ENCODE measurements around the gene EXOC7. TPM values are rescaled to one million over a fixed set of nuclear protein-coding genes. Genes with fewer than 3 reads are reported as not detected.

The EXOC7 gene
- total RNA-seq, 2 experiments from 2014 or later, result 43.5 to 46.6 TPM

DNA sequence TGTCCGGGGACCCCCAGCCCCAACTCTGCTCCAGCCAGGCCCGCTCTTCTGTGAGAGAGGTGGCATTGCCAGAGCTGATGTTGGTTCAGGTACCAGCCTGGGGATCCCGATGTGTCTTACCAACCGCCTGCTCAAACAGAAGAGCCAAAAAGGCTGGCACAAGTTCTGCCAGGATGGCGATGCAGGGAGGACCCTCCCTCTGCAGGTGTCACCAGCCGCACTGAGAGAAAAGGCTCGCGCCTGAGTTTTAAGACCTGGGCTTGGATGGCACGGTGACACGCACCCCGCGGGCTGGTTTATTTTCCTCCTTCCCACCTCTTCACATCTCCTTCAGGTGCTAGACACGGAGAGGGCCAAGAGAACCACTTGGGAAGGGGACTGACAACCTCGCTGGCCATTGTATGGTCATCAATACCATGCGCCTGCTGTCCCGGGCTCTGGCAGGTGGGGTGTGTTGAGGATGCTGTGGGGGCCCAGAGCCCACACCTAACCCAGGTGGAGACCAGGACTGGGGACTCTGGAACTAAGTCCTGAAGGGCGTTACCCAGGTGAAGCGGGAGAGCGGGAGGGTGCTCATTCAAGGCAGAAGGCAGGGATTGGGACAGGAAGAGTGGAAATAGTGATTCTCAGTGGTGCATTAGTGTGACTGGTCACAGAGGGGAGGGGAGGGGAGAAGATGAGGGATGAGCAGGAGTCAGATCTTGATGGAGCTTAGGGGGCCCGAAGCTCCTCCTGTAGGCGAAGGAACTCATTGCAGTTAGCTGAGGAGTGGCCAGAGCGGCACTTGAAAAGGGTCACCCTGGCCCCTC, 21.2 kb upstream of the EXOC7 start:
- H3K4me3 Mint-ChIP-seq, result no peak overlapping the region
- peaks cover 25% of the 10 kb centered on the region for H3K4me1 Mint-ChIP-seq (ENCODE audit: low read depth)
- intact Hi-C loops (cut with micrococcal nuclease), result no loop called here
- H3K27ac Mint-ChIP-seq, result peak overlapping the region; percentile 20
- H3K27me3 Mint-ChIP-seq (ENCODE audit: low read depth), result no peaks in the 10 kb centered on the region
- no peaks in the 10 kb centered on the region for H3K9me3 Mint-ChIP-seq
- no peaks in the 10 kb centered on the region for H3K36me3 Mint-ChIP-seq (ENCODE audit: low read depth)
- DNase-seq, result peak; percentile 23
- CTCF ChIA-PET, result interaction anchor here (0.7 to 14.8 kb wide), 13 partner anchors 8 to 155 kb away, joined by 3 to 243 read pairs (median 4); partner anchors contain the start of gene FOXJ1

DNA sequence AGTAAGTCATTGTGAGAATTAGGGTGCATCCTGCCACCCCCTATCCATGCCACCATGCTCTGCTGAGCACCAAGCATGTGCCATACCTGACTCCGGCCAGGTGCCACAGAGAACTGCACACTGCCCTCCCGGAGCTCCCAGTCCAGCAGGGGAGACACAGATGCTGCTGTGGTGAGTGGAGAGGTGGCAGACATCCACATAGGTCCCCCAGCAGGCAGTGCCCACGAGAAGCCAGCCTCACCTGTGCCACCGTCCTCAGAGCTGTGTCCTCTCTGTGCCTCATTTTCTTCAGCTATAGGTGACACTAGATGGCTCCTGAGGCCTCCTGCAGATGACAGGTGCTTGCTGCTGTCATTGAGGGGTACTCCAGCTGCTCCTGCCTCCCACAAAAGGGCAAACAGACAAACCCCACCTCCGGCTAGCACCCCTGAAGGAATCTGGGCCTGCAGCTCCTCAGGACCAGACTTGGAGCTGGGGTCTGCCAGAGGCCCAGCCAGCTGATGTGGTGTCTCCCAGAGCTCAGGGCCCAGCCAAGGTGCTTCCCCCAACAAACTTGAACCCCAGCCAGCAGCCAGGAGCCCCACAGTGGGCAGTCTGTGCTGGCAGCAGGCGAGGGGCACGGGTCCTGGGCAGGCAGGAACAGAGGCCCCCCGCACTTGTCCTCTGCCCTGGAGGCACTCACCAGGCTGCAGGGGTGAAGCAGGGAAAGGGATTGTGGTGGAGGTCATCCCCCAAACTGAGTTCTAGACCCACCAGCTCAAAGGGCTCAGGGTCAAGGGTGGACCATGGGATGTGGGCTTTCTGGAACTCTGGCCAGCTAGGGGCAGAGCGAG, 20.4 kb upstream of the EXOC7 start:
- DNase-seq, result peak; percentile 49
- no peaks in the 10 kb centered on the region for H3K36me3 Mint-ChIP-seq (ENCODE audit: low read depth)
- no peak overlapping the region for H3K4me3 Mint-ChIP-seq
- H3K4me1 Mint-ChIP-seq (ENCODE audit: low read depth), result peaks cover 25% of the 10 kb centered on the region
- no peaks in the 10 kb centered on the region for H3K9me3 Mint-ChIP-seq
- intact Hi-C loops (cut with micrococcal nuclease), result no loop called here
- CTCF ChIA-PET, result interaction anchor here (0.7 to 14.8 kb wide), 12 partner anchors 17 to 175 kb away, joined by 3 to 243 read pairs (median 4); partner anchors contain the start of gene FOXJ1
- H3K27me3 Mint-ChIP-seq (ENCODE audit: low read depth), result no peaks in the 10 kb centered on the region
- H3K27ac Mint-ChIP-seq, result peak overlapping the region; percentile 59

DNA sequence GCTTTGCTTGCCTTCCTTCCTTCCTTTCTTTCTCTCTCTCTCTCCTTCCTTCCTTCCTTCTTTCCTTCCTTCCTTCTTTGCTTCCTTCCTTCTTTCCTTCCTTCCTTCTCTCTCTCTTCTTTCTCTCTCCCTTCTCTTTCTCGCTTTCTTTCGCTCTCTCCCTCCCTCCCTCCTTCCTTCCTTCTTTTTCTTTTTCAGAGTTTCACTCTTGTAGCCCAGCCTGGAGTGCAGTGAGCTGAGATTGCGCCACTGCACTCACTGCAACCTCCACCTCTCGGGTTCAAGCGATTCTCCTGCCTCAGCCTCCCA, 19.6 kb upstream of the EXOC7 start:
- Mint-ChIP-seq H3K4me3 (no peak overlapping the region), H3K27me3 (ENCODE audit: low read depth) (no peaks in the 10 kb centered on the region)

DNA sequence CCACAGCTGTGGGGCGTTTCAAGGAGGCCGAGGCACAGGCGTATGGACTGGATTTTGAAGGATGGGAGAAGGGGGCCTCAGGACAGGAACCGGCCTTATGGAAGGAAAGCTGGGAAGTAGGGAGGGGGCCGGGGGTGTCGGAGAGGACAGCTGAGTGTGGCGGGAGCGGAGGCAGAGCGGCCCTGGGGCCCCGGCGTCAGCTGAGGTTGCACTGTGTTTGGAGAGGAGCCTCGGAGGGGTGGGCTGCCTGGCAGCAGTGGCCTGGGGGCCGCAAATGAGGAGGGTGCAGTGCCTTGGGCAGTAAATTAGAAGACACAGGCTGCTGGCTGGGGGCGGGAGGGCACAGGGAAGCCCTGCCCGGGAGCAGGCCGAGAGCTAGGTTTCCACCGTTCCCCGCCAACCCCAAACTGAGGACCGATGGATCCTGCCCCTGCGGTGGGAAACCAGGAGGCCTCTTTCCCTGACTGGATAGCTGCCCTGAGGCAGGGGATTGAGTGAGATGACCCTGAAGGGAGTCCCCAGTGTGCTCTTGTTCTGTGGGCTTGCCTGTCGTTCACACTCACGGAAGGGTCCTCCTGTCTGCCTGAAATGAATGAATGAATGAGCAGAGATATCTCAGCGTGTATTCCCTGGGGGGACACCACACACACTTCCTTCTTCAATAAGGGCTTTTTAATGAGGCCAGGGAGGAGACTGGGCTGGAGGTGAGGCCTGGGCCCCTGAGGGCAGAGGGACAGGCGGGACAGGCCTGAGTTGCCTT, 19.0 kb upstream of the EXOC7 start:
- Mint-ChIP-seq H3K27ac (peak overlapping the region; percentile 80), H3K4me3 (peak overlapping the region; percentile 21), H3K9me3 (no peaks in the 10 kb centered on the region), H3K36me3 (ENCODE audit: low read depth) (no peaks in the 10 kb centered on the region), H3K4me1 (ENCODE audit: low read depth) (peaks cover 25% of the 10 kb centered on the region), H3K27me3 (ENCODE audit: low read depth) (no peaks in the 10 kb centered on the region)
- CTCF ChIA-PET, result interaction anchor here (0.6 to 14.8 kb wide), 14 partner anchors 18 to 364 kb away, joined by 3 to 243 read pairs (median 4); partner anchors contain the start of genes EXOC7 and FOXJ1
- intact Hi-C loops (cut with micrococcal nuclease), result no loop called here
- DNase-seq, result no peak

More for the DNA sequence above, 19.6 kb upstream of the EXOC7 start:
- CTCF ChIA-PET, result interaction anchor here (0.6 to 14.8 kb wide), 9 partner anchors 20 to 176 kb away, joined by 3 to 243 read pairs (median 5); no protein-coding TSS in a partner anchor
- Mint-ChIP-seq H3K9me3 (no peaks in the 10 kb centered on the region), H3K4me1 (ENCODE audit: low read depth) (peaks cover 25% of the 10 kb centered on the region), H3K36me3 (ENCODE audit: low read depth) (no peaks in the 10 kb centered on the region), H3K27ac (peak overlapping the region; percentile 9)
- no peak for DNase-seq
- intact Hi-C loops (cut with micrococcal nuclease), result no loop called here

GRCh38 chr17:76121932-76122430, 18.4 kb upstream of the EXOC7 start:
- H3K4me1 Mint-ChIP-seq (ENCODE audit: low read depth), result peaks cover 19% of the 10 kb centered on the region

GRCh38 chr17:76120658-76121008, 17.0 kb upstream of the EXOC7 start:
- DNase-seq, result no peak
- intact Hi-C loops (cut with micrococcal nuclease), result loop anchor here (1.0 kb wide), 3 partner anchors 62 to 179 kb away; no protein-coding TSS in a partner anchor
- no peaks in the 10 kb centered on the region for H3K27me3 Mint-ChIP-seq (ENCODE audit: low read depth)
- H3K9me3 Mint-ChIP-seq, result no peaks in the 10 kb centered on the region
- H3K36me3 Mint-ChIP-seq (ENCODE audit: low read depth), result no peaks in the 10 kb centered on the region
- CTCF ChIA-PET, result interaction anchor here (0.8 to 14.8 kb wide), 13 partner anchors 13 to 278 kb away, joined by 3 to 243 read pairs (median 5); no protein-coding TSS in a partner anchor
- H3K4me1 Mint-ChIP-seq (ENCODE audit: low read depth), result peaks cover 9% of the 10 kb centered on the region
- no peak overlapping the region for H3K4me3 Mint-ChIP-seq
- H3K27ac Mint-ChIP-seq, result no peak overlapping the region

More at GRCh38 chr17:76121932-76122430, 18.4 kb upstream of the EXOC7 start:
- Mint-ChIP-seq H3K27me3 (ENCODE audit: low read depth) (no peaks in the 10 kb centered on the region), H3K27ac (peak overlapping the region; percentile 80), H3K36me3 (ENCODE audit: low read depth) (no peaks in the 10 kb centered on the region), H3K4me3 (peak overlapping the region; percentile 21), H3K9me3 (no peaks in the 10 kb centered on the region)
- intact Hi-C loops (cut with micrococcal nuclease), result loop anchor here (1.0 kb wide), 3 partner anchors 60 to 177 kb away; no protein-coding TSS in a partner anchor
- DNase-seq, result peak; percentile 39
- CTCF ChIA-PET, result interaction anchor here (0.6 to 14.8 kb wide), 16 partner anchors 19 to 365 kb away, joined by 3 to 243 read pairs (median 5); partner anchors contain the start of genes EXOC7 and FOXJ1

GRCh38 chr17:76119409-76120371, 16.1 kb upstream of the EXOC7 start:
- H3K27ac Mint-ChIP-seq, result no peak overlapping the region
- no peak overlapping the region for H3K4me3 Mint-ChIP-seq
- no peak for DNase-seq
- H3K36me3 Mint-ChIP-seq (ENCODE audit: low read depth), result no peaks in the 10 kb centered on the region
- CTCF ChIA-PET, result interaction anchor here (0.6 to 14.8 kb wide), 12 partner anchors 13 to 384 kb away, joined by 3 to 243 read pairs (median 6); no protein-coding TSS in a partner anchor
- H3K4me1 Mint-ChIP-seq (ENCODE audit: low read depth), result peaks cover 9% of the 10 kb centered on the region
- H3K27me3 Mint-ChIP-seq (ENCODE audit: low read depth), result no peaks in the 10 kb centered on the region
- intact Hi-C loops (cut with micrococcal nuclease), result no loop called here
- no peaks in the 10 kb centered on the region for H3K9me3 Mint-ChIP-seq

DNA sequence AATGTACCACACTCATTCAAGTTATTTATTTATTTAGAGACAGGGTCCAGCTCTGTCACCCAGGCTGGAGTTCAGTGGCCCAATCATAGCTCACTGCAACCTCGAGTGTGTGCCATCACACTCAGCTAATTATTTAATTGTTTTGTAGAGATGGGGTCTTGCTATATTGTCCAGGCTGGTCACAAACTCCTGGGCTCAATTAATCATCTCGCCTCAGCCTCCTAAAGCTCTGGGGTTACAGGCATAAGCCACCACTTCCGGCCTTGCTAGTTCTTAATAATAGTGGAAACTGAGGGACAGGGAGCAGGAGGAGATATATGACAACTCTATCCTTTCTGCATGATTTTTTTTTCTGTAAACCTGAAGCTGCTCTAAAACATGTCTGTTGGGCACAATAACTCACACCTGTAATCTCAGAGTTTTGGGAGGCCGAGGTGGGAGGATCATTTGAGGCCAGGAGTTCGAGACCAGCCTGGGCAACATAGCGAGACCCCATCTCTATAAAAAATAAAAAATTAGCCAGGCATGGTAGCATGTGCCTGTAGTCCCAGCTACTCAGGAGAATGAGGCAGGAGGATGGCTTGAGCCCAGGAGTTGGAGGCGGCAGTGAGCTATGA, 11.7 kb upstream of the EXOC7 start:
- H3K36me3 Mint-ChIP-seq (ENCODE audit: low read depth), result no peaks in the 10 kb centered on the region
- no peak overlapping the region for H3K4me3 Mint-ChIP-seq
- no peaks in the 10 kb centered on the region for H3K9me3 Mint-ChIP-seq
- H3K27me3 Mint-ChIP-seq (ENCODE audit: low read depth), result no peaks in the 10 kb centered on the region
- intact Hi-C loops (cut with micrococcal nuclease), result no loop called here
- CTCF ChIA-PET, result interaction anchor here (0.7 to 14.8 kb wide), 8 partner anchors 8 to 187 kb away, joined by 3 to 243 read pairs (median 4); no protein-coding TSS in a partner anchor
- no peak for DNase-seq
- H3K4me1 Mint-ChIP-seq (ENCODE audit: low read depth), result no peaks in the 10 kb centered on the region
- H3K27ac Mint-ChIP-seq, result no peak overlapping the region

- Mint-ChIP-seq H3K27me3 (ENCODE audit: low read depth) (no peaks in the 10 kb centered on the region), H3K36me3 (ENCODE audit: low read depth) (no peaks in the 10 kb centered on the region), H3K4me1 (ENCODE audit: low read depth) (no peaks in the 10 kb centered on the region), H3K27ac (no peak overlapping the region), H3K9me3 (no peaks in the 10 kb centered on the region), H3K4me3 (no peak overlapping the region)
- no peak for DNase-seq
- intact Hi-C loops (cut with micrococcal nuclease), result no loop called here
- CTCF ChIA-PET, result interaction anchor here (0.6 to 0.8 kb wide), 4 partner anchors 102 to 272 kb away, joined by 3 to 4 read pairs (median 4); no protein-coding TSS in a partner anchor
These were observed 8.4 kb upstream of the EXOC7 start for GRCh38 chr17:76111956-76112355.

DNA sequence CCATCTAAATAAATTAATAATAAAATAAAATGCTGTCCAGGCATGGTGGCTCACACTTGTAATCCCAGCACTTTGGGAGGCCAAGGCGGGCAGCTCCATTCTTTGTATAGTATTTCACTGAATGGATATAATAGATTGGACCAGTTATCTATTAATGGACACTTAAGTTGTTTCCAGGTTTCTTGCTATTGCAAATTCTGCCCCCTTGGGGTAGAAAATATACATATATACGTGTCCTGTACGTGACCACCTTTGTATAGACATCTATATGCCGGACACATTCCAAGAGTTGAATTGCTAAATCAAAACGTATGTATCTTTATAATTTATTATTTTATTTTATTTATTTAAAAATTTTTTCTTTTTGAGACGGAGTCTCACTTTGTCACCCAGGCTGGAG, 3.9 kb upstream of the EXOC7 start:
- Mint-ChIP-seq H3K27ac (no peak overlapping the region), H3K36me3 (ENCODE audit: low read depth) (no peaks in the 10 kb centered on the region), H3K9me3 (no peaks in the 10 kb centered on the region), H3K4me3 (no peak overlapping the region), H3K4me1 (ENCODE audit: low read depth) (peaks cover 6% of the 10 kb centered on the region), H3K27me3 (ENCODE audit: low read depth) (no peaks in the 10 kb centered on the region)
- intact Hi-C loops (cut with micrococcal nuclease), result loop anchor here (1.0 to 10.0 kb wide), 2 partner anchors 93 to 277 kb away; partner anchors contain the start of gene SPHK1
- CTCF ChIA-PET, result interaction anchor here (0.6 to 2.7 kb wide), 4 partner anchors 8 to 101 kb away, joined by 4 to 15 read pairs (median 6); no protein-coding TSS in a partner anchor
- no peak for DNase-seq
